GM12875 (cell line): ENCODE measurements around the gene USP3.

Source experiments
- H3K4me3 ChIP-seq: one replicate; pipeline ENCODE4 v1.5.1; 2011; ENCODE audit warnings: low read depth, low read length, control low read depth
- TF ChIP-seq, protein P1 (sequence below): IDR thresholded peaks from 2 replicates; pipeline ENCODE4 v1.5.1; 2011; ENCODE audit warnings: low read depth, mild to moderate bottlenecking, control low read depth, inconsistent platforms, low read length, moderate library complexity, borderline replicate concordance; ENCODE audit not compliant: insufficient read depth

The USP3 gene

GRCh38 chr15:63630036-63630751 lies 125.8 kb downstream of the USP3 start:
- H3K4me3 ChIP-seq, result no peak overlapping the region
- TF ChIP-seq, protein P1, sequence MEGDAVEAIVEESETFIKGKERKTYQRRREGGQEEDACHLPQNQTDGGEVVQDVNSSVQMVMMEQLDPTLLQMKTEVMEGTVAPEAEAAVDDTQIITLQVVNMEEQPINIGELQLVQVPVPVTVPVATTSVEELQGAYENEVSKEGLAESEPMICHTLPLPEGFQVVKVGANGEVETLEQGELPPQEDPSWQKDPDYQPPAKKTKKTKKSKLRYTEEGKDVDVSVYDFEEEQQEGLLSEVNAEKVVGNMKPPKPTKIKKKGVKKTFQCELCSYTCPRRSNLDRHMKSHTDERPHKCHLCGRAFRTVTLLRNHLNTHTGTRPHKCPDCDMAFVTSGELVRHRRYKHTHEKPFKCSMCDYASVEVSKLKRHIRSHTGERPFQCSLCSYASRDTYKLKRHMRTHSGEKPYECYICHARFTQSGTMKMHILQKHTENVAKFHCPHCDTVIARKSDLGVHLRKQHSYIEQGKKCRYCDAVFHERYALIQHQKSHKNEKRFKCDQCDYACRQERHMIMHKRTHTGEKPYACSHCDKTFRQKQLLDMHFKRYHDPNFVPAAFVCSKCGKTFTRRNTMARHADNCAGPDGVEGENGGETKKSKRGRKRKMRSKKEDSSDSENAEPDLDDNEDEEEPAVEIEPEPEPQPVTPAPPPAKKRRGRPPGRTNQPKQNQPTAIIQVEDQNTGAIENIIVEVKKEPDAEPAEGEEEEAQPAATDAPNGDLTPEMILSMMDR, result no peak

- TF ChIP-seq, protein P1, result no peak
- H3K4me3 ChIP-seq, result no peak overlapping the region
These were observed 128.9 kb downstream of the USP3 start for GRCh38 chr15:63633312-63633711.

DNA sequence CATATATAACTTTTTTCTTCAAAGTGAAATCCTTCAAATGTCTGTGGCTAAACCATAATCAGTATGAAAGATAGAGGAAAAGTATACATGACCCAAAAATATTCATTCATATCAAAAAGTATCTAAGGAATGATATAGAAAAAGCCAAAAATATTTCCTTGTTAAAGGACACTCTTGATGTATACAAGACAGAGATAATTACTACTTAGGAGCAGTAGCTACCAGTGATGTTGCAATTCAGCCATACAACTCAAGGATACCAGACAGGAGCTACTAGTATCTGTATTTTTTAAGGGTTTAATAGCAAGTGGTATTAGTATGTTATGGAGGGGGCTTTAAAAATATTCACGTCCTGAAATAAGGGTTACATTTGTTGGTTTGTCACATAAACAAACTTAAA lies 129.8 kb downstream of the USP3 start:
- TF ChIP-seq, protein P1, result no peak
- H3K4me3 ChIP-seq, result no peak overlapping the region

GRCh38 chr15:63636518-63637061 lies 132.2 kb downstream of the USP3 start:
- H3K4me3 ChIP-seq, result no peak overlapping the region
- TF ChIP-seq, protein P1, result no peak

DNA sequence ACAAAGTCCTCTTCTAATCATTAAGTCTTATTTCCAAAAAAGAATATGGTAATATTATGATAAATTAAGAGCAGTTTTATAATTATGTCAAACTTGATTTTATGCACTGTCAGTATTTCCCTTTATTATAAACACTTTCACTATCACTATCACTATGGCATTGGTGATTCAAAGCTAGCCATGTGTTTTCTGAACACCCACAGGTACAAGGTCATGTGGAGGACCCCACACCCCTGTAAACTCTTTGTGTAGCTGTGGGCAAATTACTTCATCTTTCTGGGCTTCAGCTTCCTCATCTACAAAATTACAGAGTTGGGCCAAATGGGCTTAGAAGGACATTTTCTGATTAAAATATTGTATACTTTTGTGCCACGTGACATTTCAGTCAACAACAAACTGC lies 134.4 kb downstream of the USP3 start:
- TF ChIP-seq, protein P1, result no peak
- no peak overlapping the region for H3K4me3 ChIP-seq

- TF ChIP-seq, protein P1, result no peak
- H3K4me3 ChIP-seq, result no peak overlapping the region
These were observed 135.8 kb downstream of the USP3 start for GRCh38 chr15:63640146-63640545.
